ENCODE data around the gene MANBA.
"Not testable (repeated sequence)": the region's sequence is repeated elsewhere in the genome, so short reads cannot be mapped to it uniquely, and the experiment has no call there.

Gene MANBA

GRCh38 chr4:102761296-102761701 is 531 bp upstream of the MANBA start:
- peak; percentile 51 for DNase-seq

DNA sequence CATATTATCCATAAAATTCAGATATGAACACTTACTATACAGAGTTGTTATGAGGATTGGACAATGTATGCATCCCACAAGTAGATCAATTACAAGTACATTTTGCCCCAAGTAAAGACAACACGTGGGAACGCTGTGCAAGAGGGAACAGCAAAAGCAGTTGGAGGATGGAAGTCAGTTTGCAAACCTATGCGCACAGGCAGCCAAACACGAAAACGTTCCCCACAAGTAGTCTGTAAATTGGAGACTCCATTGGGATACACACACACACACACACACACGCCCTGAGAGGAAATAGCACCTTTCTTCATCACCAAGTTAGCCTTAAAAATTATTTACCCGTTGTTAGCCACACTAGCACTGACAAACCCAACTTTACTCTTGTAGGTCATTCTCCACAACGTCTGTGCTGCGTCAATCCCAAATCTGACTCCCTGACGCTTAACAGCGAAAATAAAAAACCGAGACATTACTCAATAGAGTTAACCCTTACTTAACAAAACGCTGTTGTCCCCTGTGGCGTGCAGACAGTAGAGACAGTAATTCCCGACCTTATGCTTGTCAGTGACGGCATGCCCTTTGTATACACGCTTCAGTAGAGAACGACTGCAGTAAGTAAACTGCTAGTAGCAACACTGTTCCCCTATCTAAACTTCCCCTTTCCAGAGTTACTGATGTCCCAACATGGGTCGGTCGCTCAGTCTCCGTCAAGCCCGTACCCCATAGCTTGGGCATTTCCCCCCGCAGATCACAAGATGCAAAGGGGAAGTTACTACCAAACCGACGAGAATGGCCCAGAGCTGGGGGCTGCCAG is 730 bp downstream of the MANBA start:
- peak; percentile 47 for DNase-seq

- DNase-seq, result no peak
Measured at GRCh38 chr4:102758241-102759160, 2.3 kb downstream of the MANBA start.

GRCh38 chr4:102757681-102758080 is 3.1 kb downstream of the MANBA start:
- no peak for DNase-seq

GRCh38 chr4:102754044-102754443 is 6.7 kb downstream of the MANBA start:
- no peak for DNase-seq

GRCh38 chr4:102751941-102752340 is 8.8 kb downstream of the MANBA start:
- DNase-seq, result no peak

- not testable (repeated sequence) for DNase-seq
Measured at GRCh38 chr4:102743352-102743751, 17.4 kb downstream of the MANBA start.

- not testable (repeated sequence) for DNase-seq
Measured at GRCh38 chr4:102738802-102739201, 22.0 kb downstream of the MANBA start.

DNA sequence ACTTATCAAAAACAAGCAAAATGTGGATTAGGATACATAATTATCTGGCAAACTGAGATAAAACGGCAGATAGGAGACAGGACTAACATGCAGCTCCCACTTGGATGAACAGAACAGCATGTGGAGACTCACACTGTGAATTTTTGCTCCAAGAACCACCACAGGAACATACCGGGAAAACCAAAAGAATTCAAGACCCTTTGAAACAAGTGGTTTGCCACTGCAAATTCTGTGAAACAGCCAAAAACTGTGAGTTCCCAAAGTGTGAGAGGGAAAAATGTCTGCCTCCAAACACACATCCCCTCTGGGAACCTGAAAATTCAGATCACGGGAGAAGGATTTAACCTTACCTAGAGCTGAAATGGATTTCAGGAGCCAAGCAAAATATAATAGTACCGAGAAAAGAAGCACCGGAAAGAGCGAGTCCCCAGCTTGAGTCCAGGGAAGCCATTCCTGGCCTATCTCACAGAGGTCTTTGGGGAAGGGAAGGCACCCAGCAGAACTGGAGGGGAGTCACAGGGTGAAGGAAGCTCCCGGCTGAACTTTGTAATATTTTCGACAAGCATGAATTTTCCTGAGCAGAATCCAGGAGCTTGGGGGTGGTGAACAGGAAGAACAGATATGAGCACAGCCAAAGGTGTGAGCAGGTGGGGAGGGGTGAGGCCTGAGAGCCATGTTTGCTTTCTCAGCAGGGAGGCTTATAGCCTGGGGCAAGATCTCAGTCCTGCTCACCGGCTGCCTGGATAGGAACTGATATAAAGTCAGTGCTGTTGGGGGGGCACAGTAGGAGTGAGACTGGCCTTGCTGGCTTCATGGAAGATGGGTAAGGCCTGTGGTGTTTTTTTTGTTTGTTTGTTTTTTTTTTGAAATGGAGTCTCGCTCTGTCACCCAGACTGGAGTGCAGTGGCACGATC is 23.9 kb downstream of the MANBA start:
- no peak for DNase-seq

DNA sequence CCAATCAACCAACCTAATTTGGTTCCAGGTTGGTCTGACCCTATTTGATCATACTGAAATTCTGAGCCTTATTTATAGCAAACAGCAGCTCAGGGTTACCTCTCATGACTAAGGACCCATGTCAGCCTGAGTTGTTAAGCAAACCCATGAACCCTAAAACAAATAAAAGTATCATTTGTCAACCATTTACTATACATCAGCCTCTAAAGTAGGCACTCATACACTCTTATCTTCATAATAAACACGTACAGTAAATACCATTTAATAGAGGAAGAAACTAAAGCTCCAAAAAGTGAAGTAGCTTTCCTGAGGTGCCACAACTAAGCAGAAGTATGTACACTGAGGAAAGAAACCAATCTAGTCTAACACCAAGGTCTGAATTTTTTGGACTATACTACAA is 25.2 kb downstream of the MANBA start:
- DNase-seq, result no peak

GRCh38 chr4:102734591-102735385 is 26.0 kb downstream of the MANBA start:
- DNase-seq, result no peak

DNA sequence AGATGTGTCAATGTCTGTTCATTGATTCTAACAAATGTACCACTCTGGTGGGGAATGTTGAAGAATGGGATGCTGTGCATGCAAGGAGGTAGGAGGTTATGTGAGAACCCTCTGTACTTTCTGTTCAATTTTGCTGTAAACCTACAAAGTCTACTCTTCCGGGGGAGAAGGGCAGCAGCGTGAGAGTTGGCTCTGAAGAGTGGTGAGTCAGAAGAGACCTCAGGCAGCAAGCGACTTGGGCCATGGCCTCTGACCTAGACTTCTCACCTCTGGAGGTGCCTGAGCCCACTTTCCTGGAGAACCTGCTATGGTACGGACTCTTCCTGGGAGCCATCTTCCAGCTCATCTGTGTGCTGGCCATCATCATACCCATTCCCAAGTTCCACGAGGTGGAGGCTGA is 26.7 kb downstream of the MANBA start:
- no peak for DNase-seq

DNA sequence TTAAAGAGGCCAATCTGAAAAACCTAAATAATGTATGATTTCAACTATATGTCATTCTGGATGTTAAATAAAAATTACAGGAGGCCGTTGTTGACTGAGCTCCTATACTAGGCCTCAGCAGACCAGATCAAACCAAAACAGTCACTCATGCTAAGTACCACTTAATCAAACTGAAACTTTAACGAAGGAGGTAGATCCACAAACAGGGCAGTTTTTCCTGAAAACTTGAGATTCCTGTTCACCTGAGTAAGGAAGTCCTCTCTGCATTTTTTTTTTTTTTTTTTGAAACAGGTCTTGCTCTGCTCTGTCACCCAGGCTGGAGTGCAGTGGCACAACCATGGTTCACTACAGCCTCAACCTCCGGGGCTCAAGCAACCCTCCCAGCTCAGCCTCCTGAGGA is 27.7 kb downstream of the MANBA start:
- DNase-seq, result no peak

DNA sequence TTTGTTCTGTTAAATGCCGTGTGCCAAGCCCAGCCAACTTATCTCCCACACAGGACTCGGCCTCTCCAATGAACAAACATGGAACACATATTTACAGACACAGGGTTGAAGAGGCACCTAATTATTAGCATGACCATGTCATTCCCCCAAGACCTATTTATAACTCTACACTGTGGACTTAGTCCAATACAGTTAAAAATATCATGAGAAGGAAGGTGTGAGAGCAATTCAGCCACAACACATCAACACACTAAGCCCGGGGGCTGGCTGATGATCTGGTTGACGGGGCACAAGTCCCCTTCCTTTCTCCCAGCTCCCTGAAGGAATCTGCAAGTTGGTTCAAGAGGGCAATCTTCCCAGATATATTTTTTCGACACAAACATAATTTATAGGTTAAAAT is 28.1 kb downstream of the MANBA start:
- DNase-seq, result no peak

GRCh38 chr4:102730968-102731533 is 29.7 kb downstream of the MANBA start:
- DNase-seq, result no peak

DNA sequence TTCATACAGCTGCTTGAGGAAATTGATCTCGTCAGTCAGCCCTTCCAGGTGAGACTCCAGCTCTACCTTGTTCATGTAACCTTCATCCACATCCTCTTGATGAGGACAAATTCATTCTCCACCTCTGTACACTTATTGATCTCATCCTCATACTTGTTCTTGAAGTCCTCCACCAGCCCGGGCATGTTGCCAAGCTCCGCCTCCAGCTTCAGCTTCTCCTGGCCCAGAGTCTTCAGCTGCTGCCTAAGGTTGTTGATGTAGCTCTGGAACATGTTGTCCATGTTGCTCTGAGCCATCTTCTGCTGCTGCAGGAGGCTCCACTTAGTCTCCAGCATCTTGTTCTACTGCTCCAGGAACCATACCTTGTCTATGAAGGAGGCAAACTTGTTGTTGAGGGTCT is 31.3 kb downstream of the MANBA start:
- DNase-seq, result not testable (repeated sequence)

- DNase-seq, result not testable (repeated sequence)
Measured at GRCh38 chr4:102726919-102727318, 33.8 kb downstream of the MANBA start.

DNA sequence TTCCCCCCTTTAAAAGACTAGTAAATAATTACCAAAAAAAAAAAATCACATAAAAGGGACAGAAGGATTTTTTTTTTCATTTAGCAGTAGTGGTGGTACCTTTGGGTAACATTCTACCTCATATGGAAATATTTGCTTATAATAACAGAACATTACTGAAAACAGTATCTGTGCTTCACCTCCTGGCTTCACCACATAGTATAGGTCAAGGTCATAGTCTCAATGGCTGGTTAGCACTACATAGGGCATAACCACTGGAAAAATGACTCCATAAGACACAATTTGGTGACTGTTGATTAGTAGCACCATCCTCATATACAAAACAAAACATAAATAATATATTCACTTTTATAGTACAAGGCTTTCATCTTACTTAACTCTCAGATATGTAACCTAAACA is 34.7 kb downstream of the MANBA start:
- no peak for DNase-seq

DNA sequence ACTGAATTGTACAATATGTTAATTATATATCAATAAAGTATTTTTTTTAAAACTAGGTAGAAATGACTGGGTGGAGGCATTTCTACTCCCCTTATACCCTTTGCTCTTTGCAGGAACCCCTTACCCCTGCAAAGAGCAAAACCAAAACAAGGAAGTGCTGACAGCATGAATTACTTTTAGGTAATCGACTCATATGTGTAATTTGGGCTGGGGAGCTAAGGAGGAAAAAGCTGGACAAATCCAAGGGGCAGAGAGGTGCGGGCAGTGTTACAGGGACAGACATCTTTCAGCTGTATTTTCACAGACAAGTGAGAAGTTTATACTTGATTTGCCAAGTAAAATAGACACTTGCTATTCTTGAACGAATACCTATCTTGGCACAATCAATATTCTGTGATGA is 35.5 kb downstream of the MANBA start:
- no peak for DNase-seq

GRCh38 chr4:102723511-102723910 is 37.3 kb downstream of the MANBA start:
- DNase-seq, result no peak

DNA sequence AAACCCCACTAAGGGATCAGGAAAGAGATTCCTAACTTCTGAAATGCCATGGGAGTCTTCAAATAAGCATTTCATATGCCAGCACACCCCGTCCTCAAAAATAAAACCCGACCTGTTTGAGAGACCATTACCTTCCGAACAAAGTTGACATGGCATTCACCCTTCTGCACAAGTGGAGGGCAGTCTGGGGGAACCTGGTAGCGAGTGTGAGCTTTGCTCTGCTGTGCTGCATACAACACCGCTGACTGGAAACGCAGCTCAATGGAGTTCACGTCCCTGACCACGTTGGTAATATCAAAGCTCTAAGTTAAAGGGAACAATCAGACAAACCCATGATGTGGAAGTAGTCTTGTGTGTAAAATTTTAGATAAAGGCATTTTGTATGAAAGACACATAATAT is 38.0 kb downstream of the MANBA start:
- DNase-seq, result no peak
